H1 (cell line): ENCODE measurements around the gene SV2C. TPM values are rescaled to one million over a fixed set of nuclear protein-coding genes. Genes with fewer than 3 reads are reported as not detected.

ENCODE experiments used
- CTCF ChIA-PET: fragments of 300-600 bp; sonication (Branson Sonifier 250); formaldehyde crosslinking; loops from one replicate; lab custom pipeline; 2021; ENCODE audit not compliant: partially characterized antibody; lab: Charles Lee
- POLR2A ChIA-PET: fragments of 300-600 bp; sonication (Branson Sonifier 250); formaldehyde crosslinking; loops from one replicate; lab custom pipeline; 2021; ENCODE audit warnings: inconsistent platforms; ENCODE audit not compliant: partially characterized antibody; lab: Charles Lee
- DNase-seq, 2 experiments: peaks; one replicate each; pipeline versions ENCODE4 v3.0.0 to v3.0.0-alpha.2; 2010 to 2022; ENCODE audit warnings: low spot score in 2 of 2, low read depth in 1 of 2, mixed read lengths in 1 of 2
- FAIRE-seq: peaks from 2 replicates; lab custom pipeline; 2011; peaks lifted over from hg19 to GRCh38; lab: Jason Lieb, UNC
- H2AFZ ChIP-seq: 2 replicates; pipeline ENCODE4 v1.8.1; 2012; ENCODE audit warnings: low read length, inconsistent platforms
- H2AK5ac ChIP-seq: 2 replicates; pipeline ENCODE4 v1.6.1; 2013; ENCODE audit warnings: low read depth, low read length
- H2BK120ac ChIP-seq: replicated peaks from 2 replicates; pipeline ENCODE3; 2013; ENCODE audit warnings: low read depth, low read length, inconsistent platforms
- H2BK12ac ChIP-seq: 2 replicates; pipeline ENCODE4 v1.6.1; 2013; ENCODE audit warnings: low read depth, low read length
- H2BK15ac ChIP-seq: 2 replicates; pipeline ENCODE4 v1.6.1; 2013; ENCODE audit warnings: low read length
- H2BK20ac ChIP-seq: 2 replicates; pipeline ENCODE4 v1.6.1; 2013; ENCODE audit warnings: low read length
- H2BK5ac ChIP-seq: 2 replicates; pipeline ENCODE4 v1.6.1; 2013; ENCODE audit warnings: low read depth, low read length
- H3K14ac ChIP-seq: 2 replicates; pipeline ENCODE4 v1.6.1; 2013; ENCODE audit warnings: inconsistent platforms; ENCODE audit not compliant: insufficient read length
- H3K18ac ChIP-seq: 2 replicates; pipeline ENCODE4 v1.6.1; 2013; ENCODE audit warnings: low read length; ENCODE audit errors: extremely low read depth
- H3K23ac ChIP-seq: 2 replicates; pipeline ENCODE4 v1.6.1; 2013; ENCODE audit warnings: inconsistent platforms; ENCODE audit not compliant: insufficient read length
- H3K23me2 ChIP-seq: 2 replicates; pipeline ENCODE4 v1.6.1; 2013; ENCODE audit warnings: low read depth, low read length
- H3K27ac ChIP-seq: 2 replicates; pipeline ENCODE4 v1.6.1; 2011; ENCODE audit warnings: low read depth, low read length, inconsistent platforms
- H3K27me3 ChIP-seq, 4 experiments: replicated peaks in 1 of 4; 1 replicate in 1 of 4; 2 replicates in 3 of 4; pipeline versions ENCODE4 v1.6.1 to v1.8.1; 2011 to 2013; ENCODE audit warnings: low read length in 3 of 4, mild to moderate bottlenecking in 3 of 4, inconsistent platforms in 2 of 4, mixed read lengths in 2 of 4, moderate library complexity in 1 of 4; ENCODE audit not compliant: control insufficient read depth in 3 of 4, insufficient read depth in 3 of 4; ENCODE audit errors: extremely low read depth in 1 of 4
- H3K36me3 ChIP-seq, 4 experiments: 2 replicates each; pipeline versions ENCODE4 v1.6.1 to v1.8.1; 2011 to 2013; ENCODE audit warnings: mild to moderate bottlenecking in 4 of 4, low read length in 3 of 4, moderate library complexity in 2 of 4, control low read depth in 1 of 4, inconsistent platforms in 1 of 4; ENCODE audit not compliant: insufficient read depth in 4 of 4, control insufficient read depth in 2 of 4
- H3K4ac ChIP-seq: replicated peaks from 2 replicates; pipeline ENCODE3; 2013; ENCODE audit warnings: low read length, low read depth, mixed read lengths, inconsistent platforms; ENCODE audit not compliant: insufficient read length
- H3K4me1 ChIP-seq, 4 experiments: replicated peaks in 1 of 4; 1 replicate in 1 of 4; 2 replicates in 3 of 4; pipeline versions ENCODE4 v1.6.1 to v1.8.1; 2011 to 2013; ENCODE audit warnings: low read length in 3 of 4, inconsistent platforms in 2 of 4, mixed read lengths in 1 of 4; ENCODE audit not compliant: insufficient read depth in 4 of 4, control insufficient read depth in 3 of 4
- H3K4me2 ChIP-seq, 2 experiments: 2 replicates each; pipeline versions ENCODE4 v1.6.1 to v1.8.1; 2011 to 2013; ENCODE audit warnings: low read depth in 2 of 2, low read length in 2 of 2, control low read depth in 1 of 2, inconsistent platforms in 1 of 2, mild to moderate bottlenecking in 1 of 2; ENCODE audit not compliant: insufficient read depth in 1 of 2
- H3K4me3 ChIP-seq, 4 experiments: fragments of 200-600, 300-600 bp in 1 of 4; sonication (generic), shearing (Covaris generic), sonication (Bioruptor Twin) in 1 of 4; 2 replicates each; pipeline versions ENCODE4 v1.5.1 to v1.8.1; 2011 to 2016; ENCODE audit warnings: low read length in 4 of 4, low read depth in 3 of 4, control low read depth in 2 of 4, inconsistent platforms in 2 of 4, mild to moderate bottlenecking in 2 of 4, mixed read lengths in 1 of 4, moderate library complexity in 1 of 4; ENCODE audit not compliant: insufficient read depth in 2 of 4; ENCODE audit errors: extremely low read depth in 1 of 4
- H3K56ac ChIP-seq: replicated peaks from 2 replicates; pipeline ENCODE3; 2013; ENCODE audit warnings: low read depth, mild to moderate bottlenecking, mixed read lengths, low read length, inconsistent platforms; ENCODE audit not compliant: insufficient read length
- H3K79me1 ChIP-seq: 2 replicates; pipeline ENCODE4 v1.6.1; 2013; ENCODE audit warnings: low read depth, low read length, control low read depth
- H3K79me2 ChIP-seq, 2 experiments: 2 replicates each; pipeline versions ENCODE4 v1.6.1 to v1.8.1; 2012 to 2013; ENCODE audit warnings: low read length in 2 of 2, mild to moderate bottlenecking in 2 of 2, inconsistent platforms in 1 of 2; ENCODE audit not compliant: insufficient read depth in 2 of 2, control insufficient read depth in 1 of 2
- H3K9ac ChIP-seq, 4 experiments: replicated peaks in 1 of 4; 1 replicate in 1 of 4; 2 replicates in 3 of 4; pipeline versions ENCODE4 v1.6.1 to v1.8.1; 2011 to 2013; ENCODE audit warnings: low read depth in 3 of 4, low read length in 3 of 4, control low read depth in 2 of 4, mild to moderate bottlenecking in 2 of 4, moderate library complexity in 2 of 4, inconsistent platforms in 1 of 4; ENCODE audit errors: extremely low read depth in 1 of 4
- H3K9me3 ChIP-seq, 2 experiments: 2 replicates each; pipeline versions ENCODE4 v1.6.1 to v1.8.1; 2012 to 2013; ENCODE audit warnings: mild to moderate bottlenecking in 2 of 2, moderate library complexity in 2 of 2, control low read depth in 1 of 2, inconsistent platforms in 1 of 2, low read depth in 1 of 2, low read length in 1 of 2, mixed read lengths in 1 of 2; ENCODE audit not compliant: insufficient read depth in 2 of 2
- H4K20me1 ChIP-seq, 2 experiments: replicated peaks in 1 of 2; 2 replicates each; pipeline versions ENCODE3 to v1.8.1; 2011 to 2013; ENCODE audit warnings: inconsistent platforms in 2 of 2, low read length in 2 of 2, mild to moderate bottlenecking in 1 of 2; ENCODE audit not compliant: insufficient read depth in 2 of 2, control insufficient read depth in 1 of 2
- H4K5ac ChIP-seq: 2 replicates; pipeline ENCODE4 v1.6.1; 2013; ENCODE audit warnings: low read length, low read depth, mixed read lengths, inconsistent platforms; ENCODE audit not compliant: insufficient read length
- H4K8ac ChIP-seq: 2 replicates; pipeline ENCODE4 v1.8.0; 2013; ENCODE audit warnings: mild to moderate bottlenecking, moderate library complexity, low read length, inconsistent platforms; ENCODE audit not compliant: insufficient read depth; ENCODE audit errors: extremely low read depth
- H4K91ac ChIP-seq: replicated peaks from 2 replicates; pipeline ENCODE3; 2013; ENCODE audit warnings: low read length, mixed read lengths, inconsistent platforms; ENCODE audit not compliant: insufficient read length
- BRCA1 ChIP-seq: IDR thresholded peaks from 2 replicates; pipeline ENCODE4 v1.6.1; 2012; ENCODE audit warnings: low read depth, low read length, improper control_type of control experiment
- SP4 ChIP-seq: IDR thresholded peaks from 2 replicates; pipeline ENCODE4 v1.6.1; 2012; ENCODE audit warnings: low read length, inconsistent platforms
- TBP ChIP-seq: IDR thresholded peaks from 2 replicates; pipeline ENCODE4 v1.6.1; 2011; ENCODE audit warnings: low read depth, low read length, improper control_type of control experiment
- WGBS, 2 experiments: shearing (Covaris generic) in 1 of 2; methylation state at CpG; one replicate each; pipeline versions ENCODE4 v1.1.6 to v1.1.7; 2013 to 2015; ENCODE audit warnings: low lambda C conversion rate in 2 of 2, mixed read lengths in 2 of 2, inconsistent platforms in 1 of 2, low coverage in 1 of 2, missing lambda C conversion rate in 1 of 2; ENCODE audit not compliant: insufficient replicate concordance in 2 of 2, insufficient coverage in 1 of 2, insufficient read length in 1 of 2; ENCODE audit errors: extremely low coverage in 1 of 2, missing lambda C conversion rate in 1 of 2; 5-methylcytosine and 5-hydroxymethylcytosine counted together
- polyA plus RNA-seq, 7 experiments: library from polyadenylated mRNA; depleted of rRNA in 3 of 7; stranded (reverse) in 5 of 7; unstranded in 2 of 7; fragments of >200 nt in 5 of 7; fragments of 200-250 nt in 2 of 7; gene quantifications; 1 replicate in 5 of 7; 2 replicates in 1 of 7; 4 replicates in 1 of 7; pipeline versions ENCODE4 v1.2.1 to v1.2.3, GENCODE V29; 2011 to 2013; ENCODE audit warnings: missing spikeins in 2 of 7, mixed read lengths in 2 of 7
- total RNA-seq: library from RNA; stranded (reverse); fragmentation: NEBNext Ultra II Directional; extraction: Animal tissue kit (Norgen Biotek cat#: 25700); gene quantifications from 2 replicates; pipeline ENCODE4 v1.2.1, GENCODE V29; 2021

Gene SV2C
- total and polyA plus RNA-seq, 2 of the 8 experiments (the other 6 are each of a cell fraction or from before 2014, with no cell fraction given), result 0.08 to 0.24 TPM

DNA sequence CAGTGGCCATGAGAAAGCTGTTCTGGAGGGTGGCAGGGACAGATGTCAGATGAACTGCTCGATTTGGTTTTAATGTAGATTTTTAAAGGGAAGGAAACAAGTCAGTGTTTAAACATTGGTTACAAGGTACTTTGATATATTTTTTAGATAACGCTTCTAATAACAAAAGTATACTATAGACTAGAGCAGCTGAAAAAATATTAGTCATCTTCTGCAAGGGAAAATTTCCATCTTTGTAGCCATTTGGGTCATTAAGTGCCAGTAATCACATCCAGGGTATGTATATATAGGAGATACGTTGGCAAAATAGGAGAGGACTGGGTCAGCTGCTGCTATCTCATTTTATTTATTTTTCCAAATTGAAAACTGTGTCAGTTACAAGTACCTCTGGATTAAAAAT, 69.0 kb downstream of the SV2C start:
- Histone ChIP-seq H3K79me1 (no peaks in the 10 kb centered on the region), H2BK120ac (no peak overlapping the region), H3K27ac (no peak overlapping the region), H3K79me2 (no peaks in the 10 kb centered on the region), H3K56ac (no peak overlapping the region), H3K14ac (no peak overlapping the region), H3K4ac (no peak overlapping the region), H4K5ac (no peak overlapping the region), H3K18ac (no peak overlapping the region), H4K20me1 (no peaks in the 10 kb centered on the region), H2BK20ac (no peak overlapping the region), H3K4me3 (no peak overlapping the region), H2AK5ac (no peak overlapping the region), H2AFZ (no peak overlapping the region), H3K36me3 (no peaks in the 10 kb centered on the region), H3K23ac (no peak overlapping the region), H3K4me2 (no peak overlapping the region), H3K4me1 (no peaks in the 10 kb centered on the region), H2BK5ac (no peak overlapping the region), H2BK12ac (no peak overlapping the region), H2BK15ac (no peak overlapping the region), H3K9ac (no peak overlapping the region), H4K91ac (no peak overlapping the region), H3K23me2 (no peaks in the 10 kb centered on the region; the same call in 1 of the 2 replicates), H3K9me3 (no peaks in the 10 kb centered on the region), H3K27me3 (no peaks in the 10 kb centered on the region; a peak in 1 of 7 replicates), H4K8ac (no peak overlapping the region)
- CTCF ChIA-PET, result interaction anchor here (1.3 to 5.7 kb wide), 3 partner anchors 22 to 266 kb away, joined by 3 to 35 read pairs (median 8); no protein-coding TSS in a partner anchor
- TF ChIP-seq BRCA1 (no peak), SP4 (no peak), TBP (no peak)
- POLR2A ChIA-PET, result no interaction called here
- FAIRE-seq (no peak), DNase-seq (no peak)
- WGBS, 2 experiments, result 63% methylated on average over 3 of the region's 3 CpGs; no CpG with 5 or more reads in 1 of the 2 experiments
